HG03575 (cell line): Measurements from ENCODE around the gene ROBO4.

Experiments
- ATAC-seq: cut with Tn5 transposase; IDR thresholded peaks from one replicate; pipeline ENCODE4 v1.9.1; 2021; ENCODE audit not compliant: unreplicated experiment, insufficient number of reproducible peaks, low FRiP score; ENCODE audit errors: extremely low read depth

Gene ROBO4

GRCh38 chr11:124864892-124865180, 32.8 kb downstream of the ROBO4 start:
- ATAC-seq: no peak

GRCh38 chr11:124864176-124864891, 33.3 kb downstream of the ROBO4 start:
- no peak for ATAC-seq

GRCh38 chr11:124863826-124864165, 33.9 kb downstream of the ROBO4 start:
- no peak for ATAC-seq

GRCh38 chr11:124863137-124863825, 34.4 kb downstream of the ROBO4 start:
- no peak for ATAC-seq

GRCh38 chr11:124861670-124862069, 36.0 kb downstream of the ROBO4 start:
- no peak for ATAC-seq

- no peak for ATAC-seq
These were observed 38.5 kb downstream of the ROBO4 start for GRCh38 chr11:124859171-124859570.

- no peak for ATAC-seq
These were observed 51.5 kb downstream of the ROBO4 start for GRCh38 chr11:124846070-124846673.

- no peak for ATAC-seq
These were observed 53.0 kb downstream of the ROBO4 start for GRCh38 chr11:124844664-124845079.

GRCh38 chr11:124843616-124843910, 54.1 kb downstream of the ROBO4 start:
- no peak for ATAC-seq

- no peak for ATAC-seq
These were observed 55.4 kb downstream of the ROBO4 start for GRCh38 chr11:124842305-124842704.

- ATAC-seq: no peak
These were observed 55.8 kb downstream of the ROBO4 start for GRCh38 chr11:124841840-124842239.

- ATAC-seq: no peak
These were observed 56.5 kb downstream of the ROBO4 start for GRCh38 chr11:124841201-124841600.

- ATAC-seq: no peak
These were observed 57.0 kb downstream of the ROBO4 start for GRCh38 chr11:124840666-124841065.

- no peak for ATAC-seq
These were observed 57.6 kb downstream of the ROBO4 start for GRCh38 chr11:124839972-124840621.

- ATAC-seq: no peak
These were observed 58.3 kb downstream of the ROBO4 start for GRCh38 chr11:124839128-124839971.

- ATAC-seq: no peak
These were observed 58.9 kb downstream of the ROBO4 start for GRCh38 chr11:124838805-124839127.

GRCh38 chr11:124837491-124837856, 60.2 kb downstream of the ROBO4 start:
- ATAC-seq: no peak

GRCh38 chr11:124835918-124836317, 61.7 kb downstream of the ROBO4 start:
- ATAC-seq: no peak

GRCh38 chr11:124834526-124835180, 63.0 kb downstream of the ROBO4 start:
- ATAC-seq: no peak
